WTC11 (cell line): Measurements from ENCODE around the gene CNTN5.

Source experiments
- ATF6 ChIP-seq: sonication (generic); formaldehyde crosslinking; IDR thresholded peaks from 2 replicates; pipeline ENCODE4 v1.8.1; 2023; ENCODE audit warnings: mild to moderate bottlenecking, missing genetic modification reagents
- CDX4 ChIP-seq: fragments of 250-450 bp; sonication (Bioruptor Pico); IDR thresholded peaks from 2 replicates; pipeline ENCODE4 v1.9.0; 2021; ENCODE audit warnings: moderate library complexity, mild to moderate bottlenecking, inconsistent platforms, borderline replicate concordance
- CREB1 ChIP-seq: sonication (generic); formaldehyde crosslinking; IDR thresholded peaks from 2 replicates; pipeline ENCODE4 v1.8.0; 2023; ENCODE audit warnings: mild to moderate bottlenecking, missing genetic modification reagents
- CTCF ChIP-seq: fragments of 200-600 bp; IDR thresholded peaks from 2 replicates; pipeline ENCODE4 v1.8.0; 2022; ENCODE audit warnings: antibody characterized with exemption
- E2F1 ChIP-seq: sonication (generic); formaldehyde crosslinking; IDR thresholded peaks from 2 replicates; pipeline ENCODE4 v1.8.0; 2022; ENCODE audit warnings: mild to moderate bottlenecking, missing genetic modification reagents
- ESRRA ChIP-seq: sonication (generic); formaldehyde crosslinking; IDR thresholded peaks from 2 replicates; pipeline ENCODE4 v1.8.1; 2022; ENCODE audit warnings: mild to moderate bottlenecking, missing genetic modification reagents, borderline replicate concordance
- FOXK1 ChIP-seq: sonication (generic); formaldehyde crosslinking; IDR thresholded peaks from 2 replicates; pipeline ENCODE4 v1.8.0; 2022; ENCODE audit warnings: mild to moderate bottlenecking, moderate library complexity, missing genetic modification reagents
- TEAD4 ChIP-seq: sonication (generic); formaldehyde crosslinking; IDR thresholded peaks from 2 replicates; pipeline ENCODE4 v1.8.0; 2022; ENCODE audit warnings: mild to moderate bottlenecking, missing genetic modification reagents

- no peak for TF ChIP-seq CTCF
- no peak for TF ChIP-seq E2F1
- TF ChIP-seq ATF6 (CRISPR knock-in tag) = no peak
- TF ChIP-seq TEAD4 (CRISPR knock-in tag) = no peak
- no peak for TF ChIP-seq CREB1 (CRISPR knock-in tag)
- TF ChIP-seq FOXK1 (CRISPR knock-in tag) = no peak
- TF ChIP-seq CDX4 (CRISPR knock-in tag) = no peak
- TF ChIP-seq ESRRA = no peak
Observed at GRCh38 chr11:99555486-99555885, 534.7 kb downstream of the CNTN5 start.
